ENCODE measurements around the gene TRIM40. TPM values are rescaled to one million over a fixed set of nuclear protein-coding genes. Genes with fewer than 3 reads are reported as not detected.

TRIM40 gene
- total and polyA plus RNA-seq, 2 of the 13 experiments (the other 11 are each of a cell fraction or from before 2014, with no cell fraction given): 0.58 TPM; not detected in 1

GRCh38 chr6:30101444-30102413, 34.2 kb upstream of the TRIM40 start (continued):
- TF ChIP-seq ARID5B (CRISPR knock-in tag; IDR thresholded peaks at IDR 0.05): peak; percentile 68
- peak; percentile 25; the same call in 1 of the 2 replicates for TF ChIP-seq SATB2 (CRISPR knock-in tag; IDR thresholded peaks at IDR 0.05)
- TF ChIP-seq ZNF567 (CRISPR knock-in tag; IDR thresholded peaks at IDR 0.05; ENCODE audit: borderline replicate concordance): no peak
- peak; percentile 27; the same call in 1 of the 2 replicates for TF ChIP-seq CBX5 (CRISPR knock-in tag; IDR thresholded peaks at IDR 0.05; ENCODE audit: borderline replicate concordance)
- peak; percentile 65; the same call in 1 of the 2 replicates for TF ChIP-seq ZNF558 (CRISPR knock-in tag; IDR thresholded peaks at IDR 0.05; ENCODE audit: borderline replicate concordance)
- no peak for TF ChIP-seq ZNF143 (CRISPR knock-in tag; IDR thresholded peaks at IDR 0.05)
- no peak for TF ChIP-seq CHD2 (IDR thresholded peaks at IDR 0.05; ENCODE audit: low read depth, low read length)
- TF ChIP-seq ZNF704 (CRISPR knock-in tag; IDR thresholded peaks at IDR 0.05; ENCODE audit: borderline replicate concordance): peak; percentile 21; the same call in 1 of the 2 replicates
- no peak for TF ChIP-seq HMGA1 (CRISPR knock-in tag; conservative IDR thresholded peaks at IDR 0.05)
- no peak for TF ChIP-seq CEBPB (IDR thresholded peaks at IDR 0.05; ENCODE audit: borderline replicate concordance, low read depth, low read length)
- TF ChIP-seq ZNF629 (CRISPR knock-in tag; conservative IDR thresholded peaks at IDR 0.05): peak; percentile 14; the same call in 1 of the 2 replicates
- TF ChIP-seq POGK (CRISPR knock-in tag; conservative IDR thresholded peaks at IDR 0.05): no peak; the same call in 1 of the 2 replicates
- peak; percentile 90 for TF ChIP-seq SAP130 (CRISPR knock-in tag; IDR thresholded peaks at IDR 0.05; ENCODE audit: low read depth)
- no peak for TF ChIP-seq EHMT2 (IDR thresholded peaks at IDR 0.05; ENCODE audit: borderline replicate concordance, low read depth, low read length)
- TF ChIP-seq UBTF (CRISPR knock-in tag; IDR thresholded peaks at IDR 0.05): peak; percentile 94
- TF ChIP-seq HIVEP1 (CRISPR knock-in tag; IDR thresholded peaks at IDR 0.05): peak; percentile 88; the same call in 1 of the 2 replicates
- peak; percentile 49; the same call in 1 of the 2 replicates for TF ChIP-seq POGZ (CRISPR knock-in tag; IDR thresholded peaks at IDR 0.05)
- TF ChIP-seq ZNF296 (CRISPR knock-in tag; conservative IDR thresholded peaks at IDR 0.05): no peak
- TF ChIP-seq ZBTB7A (CRISPR knock-in tag; IDR thresholded peaks at IDR 0.05): no peak

Measured in HepG2 (cell line).